GM12874 (cell line): Measurements from ENCODE around the gene FXYD1.
A peak's percentile ranks its signal among the peaks of the same experiment; 100 is the strongest.

Experiments used
- CTCF ChIP-seq: IDR thresholded peaks from 2 replicates; pipeline ENCODE4 v1.5.1; 2011; ENCODE audit warnings: low read depth, mild to moderate bottlenecking, control low read depth, low read length, moderate library complexity; ENCODE audit not compliant: insufficient read depth

Gene FXYD1

GRCh38 chr19:35153701-35154524 is 15.3 kb downstream of the FXYD1 start:
- TF ChIP-seq CTCF = peak; percentile 84

GRCh38 chr19:35154525-35155406 is 16.1 kb downstream of the FXYD1 start, which contains the start of gene FXYD5:
TSS of gene FXYD5 (plus strand) at chr19:35154735. CDS start at chr19:35155551, 816 bp downstream.
- TF ChIP-seq CTCF = no peak

GRCh38 chr19:35155441-35155840 is 16.8 kb downstream of the FXYD1 start:
- TF ChIP-seq CTCF = no peak

GRCh38 chr19:35155981-35156672 is 17.5 kb downstream of the FXYD1 start:
- TF ChIP-seq CTCF = no peak

GRCh38 chr19:35156673-35157014 is 18.0 kb downstream of the FXYD1 start:
- TF ChIP-seq CTCF = no peak

- TF ChIP-seq CTCF = no peak
Measured at GRCh38 chr19:35157431-35157830, 18.8 kb downstream of the FXYD1 start.

GRCh38 chr19:35159606-35160005 is 21.0 kb downstream of the FXYD1 start:
- TF ChIP-seq CTCF = no peak
